ENCODE data around the gene UBTFL1. TPM values are rescaled to one million over a fixed set of nuclear protein-coding genes. Genes with fewer than 3 reads are reported as not detected.
"Not testable (repeated sequence)": the region's sequence is repeated elsewhere in the genome, so short reads cannot be mapped to it uniquely, and the experiment has no call there.

Gene UBTFL1, protein sequence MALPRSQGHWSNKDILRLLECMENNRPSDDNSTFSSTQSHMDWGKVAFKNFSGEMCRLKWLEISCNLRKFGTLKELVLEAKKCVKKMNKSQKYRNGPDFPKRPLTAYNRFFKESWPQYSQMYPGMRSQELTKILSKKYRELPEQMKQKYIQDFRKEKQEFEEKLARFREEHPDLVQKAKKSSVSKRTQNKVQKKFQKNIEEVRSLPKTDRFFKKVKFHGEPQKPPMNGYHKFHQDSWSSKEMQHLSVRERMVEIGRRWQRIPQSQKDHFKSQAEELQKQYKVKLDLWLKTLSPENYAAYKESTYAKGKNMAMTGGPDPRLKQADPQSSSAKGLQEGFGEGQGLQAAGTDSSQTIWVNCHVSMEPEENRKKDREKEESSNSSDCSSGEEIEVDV
- total RNA-seq (2022) (not detected in 2 replicates), Bru-seq, nascent RNA (not detected), BruChase-seq, experiment 1, labeled RNA remaining after a 6-hour chase (not detected), BruChase-seq, experiment 2, labeled RNA remaining after a 2-hour chase (not detected)
- long read RNA-seq = 0 reads

- H3K4me3 Mint-ChIP-seq (ENCODE audit: low read depth, unreplicated experiment); CTCF ChIA-PET; H3K9me3 Mint-ChIP-seq (ENCODE audit: low read depth, unreplicated experiment); BruUV-seq (replicated peaks); H3K27me3 Mint-ChIP-seq (ENCODE audit: unreplicated experiment); intact Hi-C loops (cut with micrococcal nuclease; ENCODE audit: unreplicated experiment); H3K36me3 Mint-ChIP-seq (ENCODE audit: insufficient read depth, unreplicated experiment); H3K27ac Mint-ChIP-seq (ENCODE audit: unreplicated experiment); DNase-seq; H3K4me1 Mint-ChIP-seq (ENCODE audit: low read depth, unreplicated experiment): not testable (repeated sequence)
These were observed at the start of gene UBTFL1 for GRCh38 chr11:90085650-90086049. Gene UBTFL1 (plus strand): TSS chr11:90085950. CDS start chr11:90085950, 0 bp downstream.

DNA sequence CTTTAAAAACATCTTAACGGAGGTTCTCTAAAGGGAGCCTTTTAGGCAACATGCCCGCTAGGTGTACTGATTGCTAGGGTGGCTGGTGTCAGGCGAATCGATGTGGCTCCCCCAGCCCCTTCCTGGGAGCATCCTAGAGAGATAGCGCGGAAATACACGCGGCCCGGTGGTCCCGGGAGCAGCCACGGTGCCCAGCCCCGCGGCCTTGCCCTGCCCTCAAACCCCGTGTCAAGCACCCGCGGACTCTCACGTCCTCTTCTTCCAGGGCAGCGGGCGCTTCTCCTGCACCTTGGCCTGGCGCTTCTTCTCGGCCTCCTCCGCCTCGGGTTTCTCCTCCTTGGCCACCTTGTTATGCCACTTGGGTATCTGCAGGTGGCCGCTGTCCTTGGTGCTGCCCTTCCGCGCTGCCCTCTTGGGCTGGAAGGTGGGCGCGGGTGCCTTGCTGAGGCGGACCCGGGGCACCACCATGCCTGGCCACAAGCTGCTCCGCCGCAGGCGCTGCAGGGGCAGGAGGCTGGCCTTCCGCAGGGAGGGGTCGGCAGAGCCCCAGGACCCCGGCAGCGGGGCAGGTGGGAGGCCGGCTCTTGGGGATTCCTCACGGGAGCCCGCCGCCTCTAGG lies 34.0 kb upstream of the UBTFL1 start:
- H3K4me1 Mint-ChIP-seq (ENCODE audit: low read depth, unreplicated experiment); intact Hi-C loops (cut with micrococcal nuclease; ENCODE audit: unreplicated experiment); H3K27me3 Mint-ChIP-seq (ENCODE audit: unreplicated experiment); H3K36me3 Mint-ChIP-seq (ENCODE audit: insufficient read depth, unreplicated experiment); H3K4me3 Mint-ChIP-seq (ENCODE audit: low read depth, unreplicated experiment); H3K9me3 Mint-ChIP-seq (ENCODE audit: low read depth, unreplicated experiment); BruUV-seq (replicated peaks); CTCF ChIA-PET; H3K27ac Mint-ChIP-seq (ENCODE audit: unreplicated experiment); DNase-seq: not testable (repeated sequence)

- BruUV-seq (replicated peaks); H3K9me3 Mint-ChIP-seq (ENCODE audit: low read depth, unreplicated experiment); H3K27me3 Mint-ChIP-seq (ENCODE audit: unreplicated experiment); H3K36me3 Mint-ChIP-seq (ENCODE audit: insufficient read depth, unreplicated experiment); H3K27ac Mint-ChIP-seq (ENCODE audit: unreplicated experiment); H3K4me3 Mint-ChIP-seq (ENCODE audit: low read depth, unreplicated experiment); CTCF ChIA-PET; intact Hi-C loops (cut with micrococcal nuclease; ENCODE audit: unreplicated experiment); H3K4me1 Mint-ChIP-seq (ENCODE audit: low read depth, unreplicated experiment); DNase-seq: not testable (repeated sequence)
These were observed 33.4 kb upstream of the UBTFL1 start for GRCh38 chr11:90052311-90052710.

DNA sequence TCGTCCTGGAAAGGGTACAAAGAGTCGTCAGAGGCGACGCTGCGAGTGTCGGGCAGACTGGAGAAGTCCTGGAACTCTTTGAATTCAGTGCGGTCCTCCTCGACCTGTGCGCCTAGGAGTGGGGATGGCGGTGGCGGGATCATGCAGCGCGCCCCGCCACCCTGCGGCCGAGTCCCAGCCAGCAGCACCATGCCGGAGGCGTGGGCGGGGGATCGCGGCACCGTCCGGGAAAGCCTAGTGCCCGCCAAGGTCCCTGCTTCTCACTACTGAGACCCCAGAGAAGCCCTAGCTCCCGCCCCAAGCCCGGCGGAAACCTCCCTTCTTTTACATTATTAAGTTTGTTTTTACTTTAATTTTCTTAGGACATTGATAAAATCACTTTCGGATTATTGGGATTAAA lies 32.2 kb upstream of the UBTFL1 start:
- H3K9me3 Mint-ChIP-seq (ENCODE audit: low read depth, unreplicated experiment); H3K27me3 Mint-ChIP-seq (ENCODE audit: unreplicated experiment); BruUV-seq (replicated peaks): not testable (repeated sequence)

DNA sequence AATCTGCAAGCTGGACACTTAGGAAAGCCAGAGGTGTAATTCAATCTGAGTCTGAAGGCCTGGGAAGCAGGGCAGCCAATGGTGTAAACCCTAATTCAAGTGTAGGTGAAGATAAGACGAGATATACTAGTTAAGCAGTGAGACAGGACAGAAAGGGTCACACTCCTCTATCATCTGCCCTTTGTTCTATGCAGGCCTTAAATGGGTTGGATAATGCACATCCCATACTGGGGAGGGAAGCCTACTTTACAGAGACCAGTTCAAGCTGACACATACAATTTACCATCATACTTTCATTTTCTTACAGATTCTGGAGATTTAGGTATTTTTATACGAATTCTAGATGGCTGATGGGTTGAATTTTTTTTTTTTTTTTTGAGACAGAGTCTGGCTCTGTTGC lies 3.0 kb downstream of the UBTFL1 start:
- H3K9me3 Mint-ChIP-seq (ENCODE audit: low read depth, unreplicated experiment); H3K27ac Mint-ChIP-seq (ENCODE audit: unreplicated experiment); intact Hi-C loops (cut with micrococcal nuclease; ENCODE audit: unreplicated experiment); CTCF ChIA-PET; BruUV-seq (replicated peaks); H3K4me3 Mint-ChIP-seq (ENCODE audit: low read depth, unreplicated experiment); H3K36me3 Mint-ChIP-seq (ENCODE audit: insufficient read depth, unreplicated experiment); H3K27me3 Mint-ChIP-seq (ENCODE audit: unreplicated experiment); DNase-seq; H3K4me1 Mint-ChIP-seq (ENCODE audit: low read depth, unreplicated experiment): not testable (repeated sequence)

More for the DNA sequence above, 32.2 kb upstream of the UBTFL1 start:
- H3K4me1 Mint-ChIP-seq (ENCODE audit: low read depth, unreplicated experiment); H3K36me3 Mint-ChIP-seq (ENCODE audit: insufficient read depth, unreplicated experiment); CTCF ChIA-PET; H3K27ac Mint-ChIP-seq (ENCODE audit: unreplicated experiment); H3K4me3 Mint-ChIP-seq (ENCODE audit: low read depth, unreplicated experiment); DNase-seq; intact Hi-C loops (cut with micrococcal nuclease; ENCODE audit: unreplicated experiment): not testable (repeated sequence)

GRCh38 chr11:90095230-90095924 lies 9.6 kb downstream of the UBTFL1 start:
- H3K9me3 Mint-ChIP-seq (ENCODE audit: low read depth, unreplicated experiment); BruUV-seq (replicated peaks); H3K27ac Mint-ChIP-seq (ENCODE audit: unreplicated experiment); H3K4me1 Mint-ChIP-seq (ENCODE audit: low read depth, unreplicated experiment); CTCF ChIA-PET; intact Hi-C loops (cut with micrococcal nuclease; ENCODE audit: unreplicated experiment); H3K4me3 Mint-ChIP-seq (ENCODE audit: low read depth, unreplicated experiment); DNase-seq; H3K36me3 Mint-ChIP-seq (ENCODE audit: insufficient read depth, unreplicated experiment); H3K27me3 Mint-ChIP-seq (ENCODE audit: unreplicated experiment): not testable (repeated sequence)

DNA sequence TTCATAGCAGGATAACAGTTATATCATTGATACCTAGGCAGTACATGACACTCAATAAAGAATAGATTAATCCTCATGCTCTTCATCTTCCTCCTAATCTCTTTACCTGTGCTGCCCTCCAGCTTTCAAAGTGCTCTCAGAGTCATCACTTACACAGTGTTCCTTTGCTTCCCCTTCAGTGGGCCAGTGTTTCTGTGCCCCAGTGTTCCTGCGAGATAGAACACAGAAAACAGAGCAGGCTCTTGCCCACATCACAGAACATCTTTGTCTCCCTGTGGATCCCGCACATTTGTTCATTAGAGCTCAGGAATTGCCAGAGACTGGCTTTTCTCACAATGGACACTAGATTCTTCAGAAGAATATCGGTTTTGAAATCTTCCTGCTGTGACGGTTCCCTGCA lies 12.5 kb downstream of the UBTFL1 start:
- CTCF ChIA-PET; DNase-seq; H3K27me3 Mint-ChIP-seq (ENCODE audit: unreplicated experiment); H3K4me3 Mint-ChIP-seq (ENCODE audit: low read depth, unreplicated experiment); H3K9me3 Mint-ChIP-seq (ENCODE audit: low read depth, unreplicated experiment); intact Hi-C loops (cut with micrococcal nuclease; ENCODE audit: unreplicated experiment); H3K27ac Mint-ChIP-seq (ENCODE audit: unreplicated experiment); H3K4me1 Mint-ChIP-seq (ENCODE audit: low read depth, unreplicated experiment); H3K36me3 Mint-ChIP-seq (ENCODE audit: insufficient read depth, unreplicated experiment); BruUV-seq (replicated peaks): not testable (repeated sequence)
